Measurements from ENCODE around the gene HTR2C.

- TF ChIP-seq EZH2 (IDR thresholded peaks at IDR 0.05; ENCODE audit: insufficient read depth, low read length) (no peak), CTCF (IDR thresholded peaks at IDR 0.05; ENCODE audit: insufficient read depth, low read depth, low read length) (no peak)
These were observed 1.6 kb upstream of the HTR2C start for GRCh38 chrX:114582264-114582632.

Data from astrocyte (in vitro differentiated cells and primary cell).